ENCODE results near the gene SNX14.

GRCh38 chr6:85463621-85464259, 129.9 kb downstream of the SNX14 start:
- TF ChIP-seq, protein P1, sequence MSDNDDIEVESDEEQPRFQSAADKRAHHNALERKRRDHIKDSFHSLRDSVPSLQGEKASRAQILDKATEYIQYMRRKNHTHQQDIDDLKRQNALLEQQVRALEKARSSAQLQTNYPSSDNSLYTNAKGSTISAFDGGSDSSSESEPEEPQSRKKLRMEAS (IDR thresholded peaks at IDR 0.05): no peak
- TF ChIP-seq POLR2A (IDR thresholded peaks at IDR 0.05; ENCODE audit: control extremely low read depth in 1 of 2, low read depth in 2 of 2, low read length in 2 of 2) (no peak), CEBPB (IDR thresholded peaks at IDR 0.05; ENCODE audit: low read depth, low read length) (no peak), POLR2AphosphoS5 (IDR thresholded peaks at IDR 0.05; ENCODE audit: low read depth, low read length) (no peak)

All from H1 (cell line).